Measurements from ENCODE around the gene FOS. TPM values are rescaled to one million over a fixed set of nuclear protein-coding genes. Genes with fewer than 3 reads are reported as not detected.

The FOS gene
- total and polyA plus RNA-seq, 4 donors, result 13.2 to 82.7 (median 20.0) TPM

- WGBS, result over 99% methylated on average over 2 of the region's 2 CpGs
Observed at GRCh38 chr14:75262641-75263040, 16.0 kb upstream of the FOS start.

More at GRCh38 chr14:75262641-75263040, 16.0 kb upstream of the FOS start:
- Histone ChIP-seq H3K4me3 (ENCODE audit: low read depth in 1 of 3, low read length in 3 of 3) (no peak overlapping the region), H3K9ac (ENCODE audit: low read depth in 1 of 2, low read length in 2 of 2) (no peak overlapping the region), H3K9me3 (ENCODE audit: control insufficient read depth in 4 of 4, low read length in 3 of 4) (no peaks in the 10 kb centered on the region), H3K27ac (ENCODE audit: low read depth in 1 of 2, low read length in 2 of 2) (no peak overlapping the region), H3K36me3 (ENCODE audit: control insufficient read depth in 4 of 4, insufficient read depth in 3 of 4, low read depth in 1 of 4, low read length in 3 of 4) (no peaks in the 10 kb centered on the region), H3K4me1 (ENCODE audit: control insufficient read depth in 4 of 4, insufficient read depth in 4 of 4, low read length in 3 of 4) (peaks cover 4 to 11% (median 5%) of the 10 kb centered on the region in 4 donors), H3K27me3 (ENCODE audit: control insufficient read depth in 4 of 4, insufficient read depth in 4 of 4, low read length in 3 of 4) (no peaks in the 10 kb centered on the region)
- TF ChIP-seq JUND (IDR thresholded peaks at IDR 0.05) (no peak), ATF3 (IDR thresholded peaks at IDR 0.05) (no peak), FOXA2 (IDR thresholded peaks at IDR 0.05) (no peak), EGR1 (IDR thresholded peaks at IDR 0.05; ENCODE audit: low read depth in 2 of 2) (no peak), GABPA (IDR thresholded peaks at IDR 0.05 in 1 of 2, conservative IDR thresholded peaks at IDR 0.05 in 1 of 2) (no peak), RXRA (IDR thresholded peaks at IDR 0.05) (no peak), NR2F2 (IDR thresholded peaks at IDR 0.05) (no peak), TAF1 (conservative IDR thresholded peaks at IDR 0.05) (no peak), REST (IDR thresholded peaks at IDR 0.05) (no peak), ZBTB33 (IDR thresholded peaks at IDR 0.05) (no peak), FOXA1 (IDR thresholded peaks at IDR 0.05) (no peak), CTCF (IDR thresholded peaks at IDR 0.05; ENCODE audit: low read depth, low read length, missing input control) (no peak), YY1 (IDR thresholded peaks at IDR 0.05) (no peak), HNF4A (conservative IDR thresholded peaks at IDR 0.05) (no peak)
- DNase-seq (ENCODE audit: low spot score), result no peak

Measured in liver (tissue), 9 donors.